ENCODE measurements around the gene SEMA3B. TPM values are rescaled to one million over a fixed set of nuclear protein-coding genes. Genes with fewer than 3 reads are reported as not detected.
A peak's percentile ranks its signal among the peaks of the same experiment; 100 is the strongest.

Gene SEMA3B
- total and polyA plus RNA-seq, 4 donors: 39.6 to 95.7 (median 61.7) TPM

GRCh38 chr3:50266836-50267235, 2.1 kb upstream of the SEMA3B start:
- H3K4me1 ChIP-seq (ENCODE audit: control insufficient read depth in 5 of 5, insufficient read depth in 5 of 5, low read length in 5 of 5): peaks cover 0 to 68% (median 28%) of the 10 kb centered on the region in 5 donors
- peak overlapping the region in 1 of 2 donors; percentile 47 for H3K9ac ChIP-seq (ENCODE audit: insufficient read depth in 1 of 2, low read length in 2 of 2)
- peak in 1 of 3 donors; percentile 16 for DNase-seq

DNA sequence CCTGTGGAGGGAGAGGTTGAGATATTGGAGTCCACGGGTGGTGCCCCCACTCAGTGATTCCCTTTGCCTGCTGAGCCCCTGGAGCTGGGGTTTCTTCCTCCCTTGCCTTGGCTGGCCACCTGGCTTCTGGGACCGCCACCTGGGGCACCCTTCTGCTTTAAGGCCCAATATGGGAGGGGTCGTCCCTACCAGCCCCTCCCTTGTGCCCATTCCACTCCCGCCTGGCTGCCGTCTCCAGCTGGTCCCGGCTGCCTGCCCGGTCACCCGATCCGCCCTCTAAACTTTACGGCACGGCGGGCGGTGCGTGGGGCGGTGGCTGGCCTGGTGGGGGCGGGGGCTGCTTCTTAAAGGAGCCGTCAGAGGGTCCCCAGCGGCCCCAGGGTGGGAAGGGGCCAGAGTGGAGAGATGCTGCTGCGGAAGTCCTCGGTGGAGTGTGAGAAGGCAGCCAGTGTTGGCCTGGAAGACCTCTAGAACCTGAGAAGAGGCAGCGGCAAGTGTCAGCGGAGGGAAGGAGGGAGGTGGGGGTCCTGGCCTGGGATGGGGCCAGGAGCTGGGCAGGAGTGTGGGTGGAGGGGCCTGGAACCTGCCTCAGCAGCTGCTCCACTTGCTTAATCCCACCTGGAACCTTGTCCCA, 1.6 kb upstream of the SEMA3B start:
- WGBS, 2 donors: 13 to 15% methylated on average over 22 of the region's 22 CpGs
- H3K9ac ChIP-seq (ENCODE audit: insufficient read depth in 1 of 2, low read length in 2 of 2): peak overlapping the region in 1 of 2 donors; percentile 47
- H3K4me1 ChIP-seq (ENCODE audit: control insufficient read depth in 5 of 5, insufficient read depth in 5 of 5, low read length in 5 of 5): peaks cover 0 to 68% (median 28%) of the 10 kb centered on the region in 5 donors
- ATAC-seq (ENCODE audit: insufficient read depth, low FRiP score) (no peak), DNase-seq (peak; percentile 53 to 69 (median 63))
- H3K4me3 ChIP-seq: peak overlapping the region; percentile 23
- no peaks in the 10 kb centered on the region for H3K9me3 ChIP-seq (ENCODE audit: control insufficient read depth in 4 of 4, insufficient read depth in 3 of 4, low read length in 3 of 4)
- TF ChIP-seq, protein P1, sequence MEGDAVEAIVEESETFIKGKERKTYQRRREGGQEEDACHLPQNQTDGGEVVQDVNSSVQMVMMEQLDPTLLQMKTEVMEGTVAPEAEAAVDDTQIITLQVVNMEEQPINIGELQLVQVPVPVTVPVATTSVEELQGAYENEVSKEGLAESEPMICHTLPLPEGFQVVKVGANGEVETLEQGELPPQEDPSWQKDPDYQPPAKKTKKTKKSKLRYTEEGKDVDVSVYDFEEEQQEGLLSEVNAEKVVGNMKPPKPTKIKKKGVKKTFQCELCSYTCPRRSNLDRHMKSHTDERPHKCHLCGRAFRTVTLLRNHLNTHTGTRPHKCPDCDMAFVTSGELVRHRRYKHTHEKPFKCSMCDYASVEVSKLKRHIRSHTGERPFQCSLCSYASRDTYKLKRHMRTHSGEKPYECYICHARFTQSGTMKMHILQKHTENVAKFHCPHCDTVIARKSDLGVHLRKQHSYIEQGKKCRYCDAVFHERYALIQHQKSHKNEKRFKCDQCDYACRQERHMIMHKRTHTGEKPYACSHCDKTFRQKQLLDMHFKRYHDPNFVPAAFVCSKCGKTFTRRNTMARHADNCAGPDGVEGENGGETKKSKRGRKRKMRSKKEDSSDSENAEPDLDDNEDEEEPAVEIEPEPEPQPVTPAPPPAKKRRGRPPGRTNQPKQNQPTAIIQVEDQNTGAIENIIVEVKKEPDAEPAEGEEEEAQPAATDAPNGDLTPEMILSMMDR (IDR thresholded peaks at IDR 0.05; ENCODE audit: control extremely low read depth, extremely low read depth): no peak
- no peaks in the 10 kb centered on the region for H3K27me3 ChIP-seq (ENCODE audit: control insufficient read depth in 3 of 3, insufficient read depth in 3 of 3, low read length in 2 of 3)
- H3K27ac ChIP-seq (ENCODE audit: low read depth in 1 of 2, low read length in 1 of 2): peak overlapping the region; percentile 91 to 93
- peaks cover 0 to 1% (median 0%) of the 10 kb centered on the region in 4 donors for H3K36me3 ChIP-seq (ENCODE audit: control insufficient read depth in 4 of 4, insufficient read depth in 4 of 4, low read length in 4 of 4)

More at GRCh38 chr3:50266836-50267235, 2.1 kb upstream of the SEMA3B start:
- no peaks in the 10 kb centered on the region for H3K9me3 ChIP-seq (ENCODE audit: control insufficient read depth in 4 of 4, insufficient read depth in 3 of 4, low read length in 3 of 4)
- no peaks in the 10 kb centered on the region for H3K27me3 ChIP-seq (ENCODE audit: control insufficient read depth in 3 of 3, insufficient read depth in 3 of 3, low read length in 2 of 3)
- WGBS, 2 donors: 52 to 63% methylated on average over 7 of the region's 7 CpGs
- H3K27ac ChIP-seq (ENCODE audit: low read depth in 1 of 2, low read length in 1 of 2): peak overlapping the region; percentile 91 to 93
- TF ChIP-seq, protein P1 (IDR thresholded peaks at IDR 0.05; ENCODE audit: control extremely low read depth, extremely low read depth): no peak
- H3K36me3 ChIP-seq (ENCODE audit: control insufficient read depth in 4 of 4, insufficient read depth in 4 of 4, low read length in 4 of 4): peaks cover 0 to 1% (median 0%) of the 10 kb centered on the region in 4 donors
- no peak overlapping the region for H3K4me3 ChIP-seq
- ATAC-seq (ENCODE audit: insufficient read depth, low FRiP score): no peak

DNA sequence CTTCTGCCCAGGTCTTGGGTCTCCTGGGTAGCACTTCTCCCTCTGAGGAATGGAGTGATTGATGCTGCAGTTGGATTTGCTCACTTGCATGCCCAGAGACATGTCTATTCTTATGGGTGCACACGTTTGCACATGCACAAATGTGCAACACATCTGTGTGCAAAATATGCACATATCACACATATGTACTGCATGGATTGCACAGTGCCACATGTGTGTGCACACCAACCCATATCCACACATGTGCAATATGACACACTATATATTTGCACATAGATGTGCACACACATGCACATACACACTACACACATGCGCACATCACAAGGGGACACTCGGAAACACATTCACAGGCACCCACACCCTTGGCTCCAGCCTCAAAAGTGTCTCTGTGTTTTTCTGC, 671 bp upstream of the SEMA3B start:
- TF ChIP-seq, protein P1 (IDR thresholded peaks at IDR 0.05; ENCODE audit: control extremely low read depth, extremely low read depth): no peak
- Histone ChIP-seq H3K36me3 (ENCODE audit: control insufficient read depth in 4 of 4, insufficient read depth in 4 of 4, low read length in 4 of 4) (peaks cover 0 to 1% (median 0%) of the 10 kb centered on the region in 4 donors), H3K27me3 (ENCODE audit: control insufficient read depth in 3 of 3, insufficient read depth in 3 of 3, low read length in 2 of 3) (peaks cover 0 to 5% (median 2%) of the 10 kb centered on the region in 3 donors), H3K9me3 (ENCODE audit: control insufficient read depth in 4 of 4, insufficient read depth in 3 of 4, low read length in 3 of 4) (no peaks in the 10 kb centered on the region), H3K9ac (ENCODE audit: insufficient read depth in 1 of 2, low read length in 2 of 2) (peak overlapping the region in 1 of 2 donors; percentile 62), H3K4me1 (ENCODE audit: control insufficient read depth in 5 of 5, insufficient read depth in 5 of 5, low read length in 5 of 5) (peaks cover 0 to 68% (median 31%) of the 10 kb centered on the region in 5 donors), H3K4me3 (no peak overlapping the region), H3K27ac (ENCODE audit: low read depth in 1 of 2, low read length in 1 of 2) (peak overlapping the region; percentile 70 to 91)
- DNase-seq (peak in 1 of 3 donors; percentile 12), ATAC-seq (ENCODE audit: insufficient read depth, low FRiP score) (no peak)
- 41 to 79% methylated on average over 3 of the region's 3 CpGs for WGBS, 2 donors
